Activated CD4-positive, alpha-beta T cell treated with anti-CD3 and anti-CD28 coated beads for 4 hours (primary cell): ENCODE results near the gene CNNM1.

Experiments used
- DNase-seq, 2 donors: peaks; one replicate each; pipeline ENCODE4 v3.0.0-alpha.2; 2020

CNNM1 gene

DNA sequence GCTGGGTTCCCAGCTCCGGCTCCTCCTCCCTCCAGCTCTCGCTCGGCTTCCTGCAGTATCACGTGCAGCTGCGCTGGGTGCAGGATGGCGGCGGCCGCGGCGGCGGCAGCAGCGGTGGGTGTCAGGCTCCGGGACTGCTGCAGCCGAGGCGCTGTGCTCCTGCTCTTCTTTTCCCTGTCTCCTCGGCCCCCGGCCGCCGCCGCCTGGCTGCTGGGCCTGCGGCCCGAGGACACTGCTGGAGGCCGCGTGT lies at the start of gene CNNM1:
TSS of gene CNNM1 (plus strand) at position 53 of the 250 bp plus-strand sequence. CDS start at position 85, 32 bp downstream.
- DNase-seq = no peak

DNA sequence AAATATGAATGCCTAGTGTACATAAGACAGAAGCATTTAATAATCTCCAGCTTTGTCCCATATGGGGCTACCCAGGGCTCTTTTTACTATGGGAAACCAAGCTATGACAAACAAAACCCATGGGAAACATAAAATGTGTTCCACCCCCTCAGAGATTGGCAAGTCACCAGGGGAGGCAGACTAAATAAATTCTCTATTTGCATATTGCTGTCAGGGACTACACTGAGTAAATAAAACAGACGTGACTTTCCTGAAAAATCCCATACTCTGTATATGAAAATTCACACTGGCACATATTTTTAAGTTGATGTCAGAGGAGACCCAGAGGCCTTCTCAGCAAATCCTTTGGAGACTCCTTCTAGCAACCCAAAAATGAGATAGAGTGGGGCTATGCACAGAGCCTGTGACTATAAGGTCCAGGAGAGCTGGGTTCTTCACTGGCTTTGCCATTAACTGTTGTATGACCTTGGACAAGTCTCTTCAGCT lies 49.5 kb upstream of the CNNM1 start:
- DNase-seq = no peak

DNA sequence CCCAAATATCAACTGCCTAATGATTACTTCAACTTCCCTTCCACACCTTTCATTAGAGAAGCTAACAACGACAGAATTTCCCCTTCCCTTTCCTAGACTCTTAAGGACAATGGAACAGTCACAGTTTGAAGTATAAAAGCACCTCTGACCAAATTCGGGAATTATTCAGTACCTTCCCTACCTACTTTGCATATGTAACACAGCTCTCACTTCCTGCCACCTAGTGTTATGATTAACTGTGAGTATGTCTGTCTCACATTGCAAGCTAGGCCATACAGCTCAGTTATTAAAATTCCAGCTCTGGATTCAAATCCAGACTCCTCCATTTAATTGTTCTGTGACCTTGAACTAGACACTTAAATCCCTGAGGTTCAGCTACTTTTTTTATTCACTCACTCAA lies 48.7 kb upstream of the CNNM1 start:
- DNase-seq = no peak

DNA sequence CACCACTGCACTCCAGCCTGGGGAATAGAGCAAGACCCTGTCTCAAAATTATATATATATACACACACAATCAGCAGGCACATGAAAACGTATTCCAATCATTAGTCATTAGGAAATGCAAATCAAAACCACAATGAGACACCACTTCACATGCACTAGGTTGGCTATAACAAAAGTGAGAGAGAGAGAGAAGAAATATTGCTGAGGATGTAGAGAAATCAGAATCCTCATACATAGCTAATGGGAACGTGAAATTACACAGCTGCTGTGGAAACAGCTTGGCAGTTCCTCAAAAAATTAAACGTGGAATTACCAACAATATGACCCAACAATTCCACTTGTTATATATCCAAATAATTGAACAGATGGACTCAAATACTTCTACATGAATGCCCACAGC lies 43.3 kb upstream of the CNNM1 start:
- no peak for DNase-seq

DNA sequence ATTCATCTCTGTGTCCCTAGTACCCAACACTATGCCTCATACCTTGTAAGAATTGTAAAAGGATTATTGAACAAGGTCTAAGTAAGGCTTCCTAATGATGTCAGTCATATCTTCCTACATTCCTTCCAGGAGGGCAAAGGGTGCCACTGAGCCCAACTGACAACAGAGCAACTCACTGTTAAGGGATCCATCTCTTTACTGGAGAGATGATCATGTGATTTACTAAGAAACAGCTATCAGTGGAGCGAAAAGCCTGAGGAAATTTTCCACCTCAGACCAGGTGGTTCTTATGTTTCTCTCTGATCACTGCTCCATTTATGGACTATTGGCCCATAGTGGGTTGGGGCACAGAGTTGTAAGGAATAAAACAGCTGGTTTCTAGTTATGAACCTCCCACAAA lies 38.9 kb upstream of the CNNM1 start:
- no peak for DNase-seq

DNA sequence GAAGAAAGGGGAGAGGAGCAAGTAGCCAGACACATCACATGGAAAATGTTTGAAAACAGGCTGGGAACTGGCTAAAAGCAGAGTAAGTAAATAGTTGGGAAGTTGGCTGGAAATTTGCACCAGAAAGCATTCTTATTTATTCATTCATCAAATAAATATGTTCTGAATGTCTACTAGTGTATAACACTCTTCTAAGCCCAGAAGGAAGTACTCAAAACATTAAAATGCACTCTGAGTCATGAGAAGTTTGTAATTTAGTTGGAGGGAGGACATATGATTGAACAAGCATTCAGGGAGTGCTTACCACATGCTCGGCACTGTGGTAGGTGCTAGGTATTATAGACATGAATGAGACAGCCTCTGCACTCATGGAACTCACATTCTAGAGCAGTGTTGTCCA lies 37.0 kb upstream of the CNNM1 start:
- DNase-seq = no peak

DNA sequence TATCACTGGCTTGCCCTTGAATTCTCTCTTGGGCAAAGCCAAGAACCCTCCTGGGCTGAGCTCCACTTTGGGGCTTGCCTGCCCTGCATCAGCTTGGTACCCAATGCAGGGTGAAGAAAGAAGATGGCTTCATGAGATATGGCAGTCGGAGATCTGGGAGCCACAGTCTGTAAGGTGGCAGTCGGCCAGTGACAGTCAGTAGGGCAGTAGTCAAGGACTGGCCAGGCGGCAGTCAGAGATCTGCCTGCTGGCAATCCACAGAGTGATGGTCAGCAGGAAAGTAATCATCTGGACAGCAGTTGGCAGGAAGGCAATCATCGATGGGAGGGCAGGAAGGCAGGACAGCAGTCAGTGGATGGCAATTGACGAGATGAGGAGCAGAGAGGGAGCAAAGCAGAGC lies 32.6 kb upstream of the CNNM1 start:
- no peak for DNase-seq

DNA sequence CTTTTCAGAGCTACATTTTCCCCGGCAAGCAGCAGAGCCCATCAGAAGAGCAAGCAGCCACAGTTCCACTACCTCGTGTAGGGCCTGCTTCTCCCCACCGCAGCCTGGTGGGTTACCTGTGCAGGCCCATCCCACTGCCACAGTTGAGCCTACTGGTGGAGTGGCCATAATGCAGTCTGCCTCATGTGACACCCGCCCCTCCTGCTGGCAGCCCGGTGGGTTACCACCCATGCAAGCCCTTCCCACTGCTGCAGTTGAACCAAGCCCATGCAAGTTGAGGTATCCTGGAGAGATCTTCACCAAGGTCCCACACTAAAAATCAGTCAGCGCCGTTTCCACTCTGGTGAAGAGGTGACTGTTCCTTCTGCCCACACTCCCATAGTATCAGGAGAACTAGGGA lies 32.1 kb upstream of the CNNM1 start:
- DNase-seq = no peak

DNA sequence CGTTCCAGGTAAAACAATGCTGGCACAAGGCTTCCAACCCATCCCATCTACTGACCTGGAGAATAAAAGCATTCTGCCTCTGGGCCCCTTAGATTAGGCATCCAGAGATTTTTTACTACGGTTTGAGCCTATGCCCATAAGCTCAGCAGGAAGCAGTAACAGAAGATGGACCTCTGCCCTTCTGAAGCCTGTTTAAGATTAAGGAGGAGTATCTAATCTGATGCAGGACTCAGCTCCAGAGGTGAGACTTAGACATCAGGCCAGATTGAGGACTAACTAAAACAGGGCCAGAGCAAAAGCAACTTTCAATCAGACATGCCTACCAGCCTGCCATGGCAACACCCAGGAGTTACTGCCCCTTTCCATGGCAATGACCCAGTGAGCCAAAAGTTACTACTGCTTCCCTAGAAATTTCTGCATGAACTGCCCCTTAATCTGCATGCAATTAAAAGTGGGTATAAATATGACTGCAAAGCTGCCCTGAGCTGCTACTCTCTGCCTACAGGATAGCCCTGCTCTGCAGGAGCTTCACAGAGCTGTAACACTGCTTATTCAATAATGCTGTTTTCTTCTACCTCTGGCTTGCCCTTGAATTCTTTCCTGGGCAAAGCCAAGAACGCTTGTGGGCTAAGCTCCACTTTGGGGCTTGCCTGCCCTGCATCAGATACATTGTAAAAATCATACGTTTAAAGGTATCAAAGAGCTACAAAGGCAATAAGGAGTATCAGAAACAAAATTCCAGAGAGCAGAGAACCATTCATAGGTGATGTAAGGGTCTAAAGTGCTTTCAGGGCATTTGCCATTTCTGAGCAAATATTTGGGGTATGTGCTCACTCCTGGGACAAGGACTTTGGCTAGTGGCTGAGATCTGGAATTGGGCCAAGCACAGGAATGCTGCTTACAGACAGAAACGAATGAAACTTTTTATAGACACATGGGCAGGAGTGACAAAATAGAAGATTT lies 25.0 kb upstream of the CNNM1 start:
- no peak for DNase-seq

DNA sequence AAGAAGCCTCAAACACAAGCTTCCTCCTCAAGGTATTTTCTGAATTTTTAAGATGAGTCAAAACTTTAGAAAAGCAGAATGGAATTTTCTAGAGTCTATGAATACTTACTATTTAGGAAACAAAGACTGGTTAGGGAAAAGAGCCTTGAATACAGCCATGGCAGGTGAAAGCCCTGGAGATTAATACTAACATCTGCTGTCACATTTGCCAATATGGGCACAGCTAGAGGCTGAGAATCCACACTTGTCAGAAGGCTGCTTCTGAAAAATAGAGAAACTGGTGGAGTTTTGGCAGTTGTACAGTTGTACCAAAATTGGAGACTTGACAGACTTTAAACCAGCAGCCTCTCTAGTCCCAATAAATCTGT lies 24.3 kb upstream of the CNNM1 start:
- no peak for DNase-seq

DNA sequence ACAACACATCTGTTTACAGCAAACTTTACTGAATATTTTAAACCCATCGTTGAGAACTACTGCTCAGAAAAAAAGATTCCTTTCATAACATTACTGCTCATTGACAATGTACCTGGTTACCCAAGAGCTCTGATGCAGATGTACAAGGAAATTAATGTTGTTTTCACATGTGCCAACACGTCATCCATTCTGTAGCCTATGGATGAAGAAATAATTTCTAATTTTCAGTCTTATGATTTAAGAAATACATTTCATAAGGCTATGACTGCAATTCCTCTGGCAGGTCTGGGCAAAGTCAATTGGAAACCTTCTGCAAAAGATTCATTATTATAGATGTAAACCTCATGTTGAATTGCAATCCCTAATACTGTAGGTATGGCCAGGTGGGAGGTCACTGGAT lies 16.7 kb upstream of the CNNM1 start:
- no peak for DNase-seq

DNA sequence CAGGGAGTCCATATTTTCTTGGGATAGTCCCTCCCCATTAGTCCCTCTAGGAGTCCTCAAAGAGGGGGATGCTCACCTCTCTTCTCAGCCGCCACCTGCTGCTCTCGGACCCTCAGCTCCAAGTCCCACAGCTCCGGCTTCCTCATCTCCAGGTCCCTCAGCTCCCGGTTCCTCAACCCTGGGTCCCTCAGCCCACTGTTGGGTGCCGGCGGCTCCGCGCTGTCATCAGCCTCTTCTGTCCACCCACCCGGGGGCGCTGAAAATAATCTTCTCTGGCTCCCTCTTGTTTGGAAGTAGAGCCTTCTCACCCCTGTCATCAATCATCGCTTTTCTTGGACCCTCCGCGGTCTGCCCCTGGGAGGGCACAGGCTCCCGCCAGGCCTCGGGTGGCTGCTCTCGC lies 13.3 kb upstream of the CNNM1 start:
- no peak for DNase-seq

DNA sequence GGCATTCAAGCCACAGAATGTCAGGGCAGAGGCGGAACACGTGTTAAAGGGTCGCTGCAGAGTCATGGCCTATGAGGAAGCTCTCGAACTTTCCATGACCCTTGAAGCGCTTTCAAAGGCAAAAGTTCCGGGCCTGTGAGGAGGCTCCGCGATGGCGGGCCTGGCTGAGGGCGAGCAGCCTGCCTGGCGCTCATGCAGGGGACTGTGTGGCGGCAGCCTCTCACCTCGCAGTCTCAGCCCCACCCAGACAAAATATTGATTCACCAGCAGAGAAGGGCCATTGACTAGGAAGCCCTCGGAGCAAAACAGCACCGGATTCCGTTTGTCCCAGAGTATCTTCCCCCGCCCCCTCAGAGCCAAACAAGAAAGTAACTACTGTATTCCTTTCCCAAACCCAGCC lies 12.8 kb upstream of the CNNM1 start:
- DNase-seq = no peak

DNA sequence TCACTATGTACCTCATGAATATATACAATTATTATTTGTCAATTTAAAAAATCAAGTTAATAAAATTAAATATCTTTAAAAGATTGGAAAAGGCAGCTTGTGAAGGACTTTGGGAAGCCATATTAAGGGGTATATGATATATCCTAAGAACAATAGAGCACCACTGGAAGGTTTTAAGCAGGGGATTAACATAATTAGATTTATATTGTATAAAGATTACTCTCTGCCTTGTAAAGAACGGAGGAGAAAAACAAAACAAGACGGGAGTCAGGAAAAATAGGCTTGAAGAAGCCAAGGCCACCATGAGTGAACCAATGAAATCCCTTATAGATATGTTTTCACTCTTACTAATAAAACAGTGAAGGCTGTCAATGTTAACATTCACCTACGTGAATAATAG lies 11.1 kb upstream of the CNNM1 start:
- DNase-seq = no peak

DNA sequence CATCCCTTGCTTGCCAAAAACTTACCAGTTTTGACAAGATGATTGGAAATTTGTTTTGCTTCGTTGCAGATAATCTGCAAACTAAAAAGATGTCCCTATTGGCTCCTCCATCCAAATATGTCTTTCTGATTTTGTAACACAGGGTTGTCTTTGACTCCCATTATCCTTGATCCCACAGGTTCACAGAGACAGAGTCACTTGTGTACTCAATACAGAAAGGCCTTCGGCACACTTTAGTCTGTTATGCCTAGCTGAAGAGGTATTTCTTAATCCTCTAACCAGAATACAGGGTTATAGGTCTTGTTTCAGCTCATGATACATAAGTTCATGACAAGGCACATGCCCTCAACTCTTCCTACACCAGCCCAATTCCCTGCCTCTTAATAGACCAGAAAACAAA lies 10.7 kb upstream of the CNNM1 start:
- DNase-seq = no peak

DNA sequence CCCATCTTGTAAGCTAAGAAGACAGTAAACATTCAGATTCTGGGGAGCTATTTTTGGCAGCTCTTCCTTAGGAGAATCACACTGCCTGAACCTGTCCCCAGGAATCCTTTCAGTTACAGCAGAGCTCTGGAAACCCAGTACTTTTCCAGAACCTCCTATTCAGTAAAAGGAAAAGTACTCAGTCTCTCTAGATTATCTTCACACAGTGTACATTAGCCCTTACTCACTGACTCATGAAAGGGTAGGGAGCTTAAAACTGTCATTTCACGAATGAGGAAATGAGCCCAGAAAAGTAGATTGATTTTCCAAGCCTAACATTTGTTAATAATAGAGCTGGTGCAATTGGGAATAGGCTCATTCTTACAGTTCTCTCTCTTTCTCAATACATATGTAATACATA lies 3.9 kb upstream of the CNNM1 start:
- no peak for DNase-seq

DNA sequence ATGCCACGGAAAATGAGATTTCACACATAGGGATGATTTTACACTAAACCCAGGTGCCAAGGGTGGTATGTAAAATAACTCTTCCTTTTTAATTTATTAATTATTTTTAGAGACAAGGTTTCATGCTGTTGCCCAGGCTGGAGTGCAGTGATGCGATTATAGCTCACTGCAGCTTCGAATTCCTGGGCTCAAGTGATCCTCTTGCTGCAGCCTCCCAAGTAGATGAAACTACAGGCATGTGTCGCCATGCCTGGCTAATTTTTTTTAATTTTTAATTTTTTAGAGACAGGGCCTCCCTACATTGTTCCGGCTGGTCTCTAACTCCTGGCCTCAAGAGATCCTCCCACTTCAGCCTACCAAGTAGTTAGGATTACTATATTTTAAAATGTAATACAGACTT lies 2.3 kb upstream of the CNNM1 start:
- no peak for DNase-seq

DNA sequence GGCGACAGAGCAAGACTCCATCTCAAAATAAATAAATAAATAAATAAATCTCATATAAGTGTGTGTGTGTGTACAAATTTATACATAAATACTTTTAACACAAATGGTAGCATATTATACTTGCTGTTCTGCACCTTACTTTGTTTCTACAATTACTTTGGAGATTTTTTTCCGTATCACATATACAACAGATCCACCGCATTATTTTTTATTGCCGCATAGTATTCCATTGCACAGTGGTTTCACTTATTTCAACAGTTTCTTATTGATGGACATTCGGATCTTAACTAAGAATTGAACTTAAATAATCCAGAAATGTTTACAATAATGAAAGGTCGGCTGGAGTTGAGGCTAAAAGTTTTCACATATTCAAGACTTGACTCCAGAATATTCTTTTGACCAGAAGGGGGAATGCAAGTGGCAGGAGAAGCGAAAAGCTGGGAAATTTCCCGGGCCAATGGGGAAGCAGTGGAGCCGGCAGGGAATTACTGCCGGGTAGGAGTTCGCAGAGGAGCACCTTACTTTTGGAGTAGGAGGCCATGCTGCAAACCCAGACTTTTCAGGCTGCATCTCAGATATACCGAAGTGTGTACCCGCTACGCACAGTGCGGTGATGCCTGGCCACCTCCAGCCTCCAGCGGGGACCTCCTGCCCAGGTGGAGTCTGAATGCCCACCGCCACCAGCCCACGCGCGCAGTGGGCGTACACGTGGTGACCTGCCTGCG lies 415 bp upstream of the CNNM1 start:
- DNase-seq = no peak

DNA sequence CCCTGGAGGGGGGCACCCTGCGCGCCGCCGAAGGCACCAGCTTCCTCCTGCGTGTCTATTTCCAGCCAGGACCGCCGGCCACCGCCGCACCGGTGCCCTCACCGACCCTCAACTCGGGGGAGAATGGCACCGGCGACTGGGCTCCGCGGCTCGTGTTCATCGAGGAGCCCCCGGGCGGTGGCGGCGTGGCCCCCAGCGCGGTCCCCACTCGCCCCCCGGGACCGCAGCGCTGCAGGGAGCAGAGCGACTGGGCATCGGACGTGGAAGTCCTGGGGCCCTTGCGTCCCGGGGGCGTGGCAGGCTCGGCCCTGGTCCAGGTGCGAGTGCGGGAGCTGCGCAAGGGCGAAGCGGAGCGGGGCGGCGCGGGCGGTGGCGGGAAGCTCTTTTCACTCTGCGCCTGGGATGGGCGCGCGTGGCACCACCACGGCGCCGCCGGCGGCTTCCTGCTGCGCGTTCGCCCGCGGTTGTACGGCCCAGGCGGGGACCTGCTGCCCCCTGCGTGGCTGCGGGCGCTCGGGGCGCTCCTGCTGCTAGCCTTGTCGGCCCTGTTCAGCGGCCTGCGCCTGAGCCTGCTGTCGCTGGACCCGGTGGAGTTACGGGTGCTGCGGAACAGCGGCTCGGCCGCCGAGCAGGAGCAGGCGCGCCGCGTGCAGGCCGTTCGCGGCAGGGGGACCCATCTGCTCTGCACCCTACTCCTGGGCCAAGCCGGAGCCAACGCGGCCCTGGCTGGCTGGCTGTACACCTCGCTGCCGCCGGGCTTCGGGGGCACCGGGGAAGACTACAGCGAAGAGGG lies 594 bp downstream of the CNNM1 start:
- no peak for DNase-seq

DNA sequence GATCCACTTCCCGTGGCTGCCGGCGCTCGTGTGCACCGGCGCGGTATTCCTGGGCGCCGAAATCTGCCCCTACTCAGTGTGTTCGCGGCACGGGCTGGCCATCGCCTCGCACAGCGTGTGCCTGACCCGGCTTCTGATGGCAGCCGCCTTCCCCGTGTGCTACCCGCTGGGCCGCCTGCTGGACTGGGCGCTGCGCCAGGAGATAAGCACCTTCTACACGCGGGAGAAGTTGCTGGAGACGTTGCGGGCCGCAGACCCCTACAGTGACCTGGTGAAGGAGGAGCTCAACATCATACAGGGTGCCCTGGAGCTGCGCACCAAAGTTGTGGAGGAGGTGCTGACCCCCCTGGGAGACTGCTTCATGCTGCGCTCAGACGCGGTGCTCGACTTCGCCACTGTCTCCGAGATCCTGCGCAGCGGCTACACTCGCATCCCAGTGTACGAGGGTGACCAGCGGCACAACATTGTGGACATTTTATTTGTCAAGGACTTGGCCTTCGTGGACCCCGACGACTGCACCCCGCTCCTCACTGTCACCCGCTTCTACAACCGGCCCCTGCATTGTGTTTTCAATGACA lies 1.3 kb downstream of the CNNM1 start:
- DNase-seq = no peak

DNA sequence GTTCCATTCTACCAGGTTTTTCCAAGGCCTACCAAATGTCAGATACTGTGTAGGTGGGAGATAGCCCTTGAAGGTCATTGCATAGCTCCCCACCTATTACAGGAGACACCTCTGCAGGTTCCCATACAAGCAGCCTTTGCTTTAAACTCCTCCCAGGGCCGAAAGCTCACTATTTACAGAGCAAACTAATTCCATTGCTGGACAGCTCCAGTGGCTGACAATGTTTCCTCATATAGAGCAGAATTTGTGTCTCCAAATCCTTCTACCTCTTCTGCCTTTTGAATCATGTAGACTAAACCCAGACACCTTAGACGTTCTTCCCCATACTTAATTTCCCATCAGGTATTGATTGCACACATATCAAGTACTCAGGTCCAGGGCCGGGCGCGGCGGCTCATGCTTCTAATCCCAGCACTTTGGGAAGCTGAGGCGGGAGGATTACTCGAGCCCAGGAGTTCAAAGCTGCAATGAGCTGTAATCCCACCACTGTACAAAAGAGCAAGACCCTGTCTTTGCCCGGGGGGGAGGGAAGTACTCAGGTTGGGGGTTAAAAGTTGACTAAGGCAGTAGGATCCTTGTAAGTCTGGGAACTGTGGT lies 2.1 kb downstream of the CNNM1 start:
- no peak for DNase-seq

DNA sequence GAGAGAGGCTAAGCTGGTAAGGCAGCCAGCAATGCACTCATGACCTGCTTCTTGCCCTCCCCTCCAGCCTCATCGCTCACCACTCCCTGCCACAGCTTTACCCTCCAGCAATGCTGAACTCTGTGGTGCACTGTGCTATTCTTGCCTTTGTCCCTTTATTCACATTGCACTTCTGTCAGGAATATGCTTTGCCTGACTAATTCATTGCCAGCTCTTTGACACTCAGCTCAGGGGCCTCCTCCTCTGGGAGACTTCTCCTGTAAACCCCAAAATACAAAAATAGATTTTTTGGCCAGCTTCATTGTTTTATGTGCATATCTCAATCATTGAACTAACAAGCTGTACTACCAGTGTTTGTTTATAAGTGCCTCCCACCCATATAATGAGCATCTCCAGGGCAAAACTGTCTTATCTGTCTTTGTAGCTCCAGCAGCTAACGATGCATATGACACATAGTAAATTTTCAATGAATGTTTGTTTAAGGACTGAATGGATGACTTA lies 8.2 kb downstream of the CNNM1 start:
- DNase-seq = no peak

DNA sequence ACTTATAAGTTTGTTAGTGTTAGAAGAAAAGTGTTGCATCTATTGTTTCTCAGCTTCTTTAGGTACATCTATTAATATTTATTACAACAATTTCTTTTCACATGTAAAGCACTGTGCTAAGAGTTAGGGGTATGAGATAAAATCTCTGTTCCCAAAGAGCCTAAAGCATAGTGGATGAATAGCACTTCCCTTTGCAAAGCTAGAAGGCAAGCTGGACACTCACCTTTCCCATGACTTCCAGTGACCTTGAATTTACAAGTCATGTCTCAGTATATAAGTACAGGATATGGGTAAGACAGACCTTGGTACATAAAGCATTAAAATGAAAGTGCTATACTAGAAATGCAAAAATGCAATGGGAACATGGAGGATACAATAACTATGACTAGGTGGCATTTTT lies 8.7 kb downstream of the CNNM1 start:
- DNase-seq = no peak
